ENCODE measurements around the gene CISTR.

The CISTR gene

DNA sequence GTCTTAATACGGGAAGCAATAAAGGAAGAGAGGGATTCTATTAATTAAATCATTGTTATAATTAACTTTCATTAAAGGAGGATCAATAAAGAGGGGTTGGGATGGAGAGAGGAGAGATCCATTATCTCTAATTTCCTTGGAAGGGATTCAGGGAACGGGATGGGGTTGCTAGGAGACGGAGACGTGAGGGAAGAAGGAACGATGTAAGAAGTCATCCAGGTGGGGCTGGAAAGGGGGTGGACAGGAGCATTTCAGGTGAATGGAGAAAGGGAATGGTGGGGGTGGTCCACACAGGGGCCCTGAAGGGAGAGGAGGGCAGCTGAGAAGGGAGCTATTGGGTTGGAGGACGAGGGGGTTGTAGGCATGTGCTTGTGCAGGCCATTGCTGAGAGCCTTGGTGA is 41.7 kb downstream of the CISTR start:
- no peak overlapping the region for H4K91ac ChIP-seq (ENCODE audit: low read depth, low read length, poor library complexity)
- H2BK5ac ChIP-seq (ENCODE audit: low read length): no peak overlapping the region
- no peaks in the 10 kb centered on the region for H3K79me1 ChIP-seq (ENCODE audit: low read depth, low read length)
- no peak for DNase-seq (ENCODE audit: low spot score)
- no peak overlapping the region for H2AFZ ChIP-seq (ENCODE audit: low read length)
- H4K8ac ChIP-seq (ENCODE audit: low read depth, low read length): no peak overlapping the region
- no peak overlapping the region for H3K4me2 ChIP-seq (ENCODE audit: insufficient read depth, low read length, poor library complexity, severe bottlenecking)
- no CpG with 5 or more reads among the region's 6 CpGs for WGBS, 2 donors (ENCODE audit: extremely low coverage in 2 of 2, insufficient read length in 2 of 2, insufficient replicate concordance in 1 of 2)
- H2BK12ac ChIP-seq (ENCODE audit: low read length): no peak overlapping the region
- peaks cover 4 to 10% of the 10 kb centered on the region in 2 donors for H3K4me1 ChIP-seq (ENCODE audit: control insufficient read depth in 2 of 2, insufficient read depth in 1 of 2, low read depth in 1 of 2, low read length in 2 of 2)
- H3K14ac ChIP-seq (ENCODE audit: low read length): no peak overlapping the region
- H2BK120ac ChIP-seq (ENCODE audit: low read depth, low read length): no peak overlapping the region
- no peak overlapping the region for H3K18ac ChIP-seq (ENCODE audit: low read length)
- H3K36me3 ChIP-seq (replicated peaks in 1 of 2; ENCODE audit: control insufficient read depth in 2 of 2, insufficient read depth in 2 of 2, low read length in 2 of 2): no peaks in the 10 kb centered on the region
- no peak overlapping the region for H3K23ac ChIP-seq (ENCODE audit: low read depth, low read length, poor library complexity)
- no peak overlapping the region for H3K9ac ChIP-seq (ENCODE audit: low read depth, low read length, poor library complexity)
- no peaks in the 10 kb centered on the region for H3K9me3 ChIP-seq (replicated peaks in 1 of 2; ENCODE audit: control insufficient read depth in 2 of 2, insufficient read depth in 1 of 2, low read depth in 1 of 2, low read length in 2 of 2)
- H3K4ac ChIP-seq (ENCODE audit: low read length): no peak overlapping the region
- H2BK15ac ChIP-seq (ENCODE audit: low read length): no peak overlapping the region
- no peak overlapping the region for H2AK5ac ChIP-seq (ENCODE audit: low read depth, low read length)
- peaks cover 0 to 24% (median 0%) of the 10 kb centered on the region in 3 experiments for H3K27me3 ChIP-seq (ENCODE audit: control insufficient read depth in 3 of 3, insufficient read depth in 3 of 3, low read depth in 1 of 3, low read length in 3 of 3)
- H3K4me3 ChIP-seq (ENCODE audit: low read length in 2 of 2): no peak overlapping the region
- no peak overlapping the region for H3K27ac ChIP-seq (replicated peaks; ENCODE audit: low read length)

GRCh38 chr12:53709671-53710070 is 42.1 kb downstream of the CISTR start:
- H3K4me1 ChIP-seq (ENCODE audit: control insufficient read depth in 2 of 2, insufficient read depth in 1 of 2, low read depth in 1 of 2, low read length in 2 of 2): peaks cover 4 to 10% of the 10 kb centered on the region in 2 donors
- H3K27ac ChIP-seq (replicated peaks; ENCODE audit: low read length): no peak overlapping the region
- H2BK5ac ChIP-seq (ENCODE audit: low read length): no peak overlapping the region
- no peaks in the 10 kb centered on the region for H3K79me1 ChIP-seq (ENCODE audit: low read depth, low read length)
- H3K4me2 ChIP-seq (ENCODE audit: insufficient read depth, low read length, poor library complexity, severe bottlenecking): no peak overlapping the region
- H3K9me3 ChIP-seq (replicated peaks in 1 of 2; ENCODE audit: control insufficient read depth in 2 of 2, insufficient read depth in 1 of 2, low read depth in 1 of 2, low read length in 2 of 2): no peaks in the 10 kb centered on the region
- H3K9ac ChIP-seq (ENCODE audit: low read depth, low read length, poor library complexity): no peak overlapping the region
- no peak overlapping the region for H2BK12ac ChIP-seq (ENCODE audit: low read length)
- H3K23ac ChIP-seq (ENCODE audit: low read depth, low read length, poor library complexity): no peak overlapping the region
- H3K4ac ChIP-seq (ENCODE audit: low read length): no peak overlapping the region
- H2AK5ac ChIP-seq (ENCODE audit: low read depth, low read length): no peak overlapping the region
- no peak overlapping the region for H2AFZ ChIP-seq (ENCODE audit: low read length)
- H4K8ac ChIP-seq (ENCODE audit: low read depth, low read length): no peak overlapping the region
- H2BK120ac ChIP-seq (ENCODE audit: low read depth, low read length): no peak overlapping the region
- H2BK15ac ChIP-seq (ENCODE audit: low read length): no peak overlapping the region
- DNase-seq (ENCODE audit: low spot score): no peak
- no peak overlapping the region for H3K4me3 ChIP-seq (ENCODE audit: low read length in 2 of 2)
- no peak overlapping the region for H3K14ac ChIP-seq (ENCODE audit: low read length)
- WGBS, 2 donors (ENCODE audit: extremely low coverage in 2 of 2, insufficient read length in 2 of 2, insufficient replicate concordance in 1 of 2): no CpG with 5 or more reads among the region's 4 CpGs
- H3K27me3 ChIP-seq (ENCODE audit: control insufficient read depth in 3 of 3, insufficient read depth in 3 of 3, low read depth in 1 of 3, low read length in 3 of 3): peaks cover 0 to 25% (median 0%) of the 10 kb centered on the region in 3 experiments
- H4K91ac ChIP-seq (ENCODE audit: low read depth, low read length, poor library complexity): no peak overlapping the region
- no peaks in the 10 kb centered on the region for H3K36me3 ChIP-seq (replicated peaks in 1 of 2; ENCODE audit: control insufficient read depth in 2 of 2, insufficient read depth in 2 of 2, low read length in 2 of 2)
- no peak overlapping the region for H3K18ac ChIP-seq (ENCODE audit: low read length)

GRCh38 chr12:53706080-53706479 is 45.7 kb downstream of the CISTR start:
- Histone ChIP-seq H2BK12ac (ENCODE audit: low read length) (no peak overlapping the region), H2BK15ac (ENCODE audit: low read length) (no peak overlapping the region), H3K4me3 (ENCODE audit: low read length in 2 of 2) (no peak overlapping the region), H3K4me1 (ENCODE audit: control insufficient read depth in 2 of 2, insufficient read depth in 1 of 2, low read depth in 1 of 2, low read length in 2 of 2) (peaks cover 0 to 4% of the 10 kb centered on the region in 2 donors), H3K4me2 (ENCODE audit: insufficient read depth, low read length, poor library complexity, severe bottlenecking) (no peak overlapping the region), H2BK5ac (ENCODE audit: low read length) (no peak overlapping the region), H2AFZ (ENCODE audit: low read length) (no peak overlapping the region), H3K18ac (ENCODE audit: low read length) (no peak overlapping the region), H3K23ac (ENCODE audit: low read depth, low read length, poor library complexity) (no peak overlapping the region), H3K27me3 (ENCODE audit: control insufficient read depth in 3 of 3, insufficient read depth in 3 of 3, low read depth in 1 of 3, low read length in 3 of 3) (peaks cover 0 to 56% (median 3%) of the 10 kb centered on the region in 3 experiments), H3K79me1 (ENCODE audit: low read depth, low read length) (no peaks in the 10 kb centered on the region), H3K4ac (ENCODE audit: low read length) (no peak overlapping the region), H3K9ac (ENCODE audit: low read depth, low read length, poor library complexity) (no peak overlapping the region), H4K91ac (ENCODE audit: low read depth, low read length, poor library complexity) (no peak overlapping the region), H4K8ac (ENCODE audit: low read depth, low read length) (no peak overlapping the region), H3K9me3 (replicated peaks in 1 of 2; ENCODE audit: control insufficient read depth in 2 of 2, insufficient read depth in 1 of 2, low read depth in 1 of 2, low read length in 2 of 2) (no peaks in the 10 kb centered on the region), H2BK120ac (ENCODE audit: low read depth, low read length) (no peak overlapping the region), H2AK5ac (ENCODE audit: low read depth, low read length) (no peak overlapping the region), H3K27ac (replicated peaks; ENCODE audit: low read length) (no peak overlapping the region), H3K14ac (ENCODE audit: low read length) (no peak overlapping the region), H3K36me3 (replicated peaks in 1 of 2; ENCODE audit: control insufficient read depth in 2 of 2, insufficient read depth in 2 of 2, low read length in 2 of 2) (no peaks in the 10 kb centered on the region)
- no peak for DNase-seq (ENCODE audit: low spot score)
- no CpG with 5 or more reads among the region's 1 CpG for WGBS, 2 donors (ENCODE audit: extremely low coverage in 2 of 2, insufficient read length in 2 of 2, insufficient replicate concordance in 1 of 2)

DNA sequence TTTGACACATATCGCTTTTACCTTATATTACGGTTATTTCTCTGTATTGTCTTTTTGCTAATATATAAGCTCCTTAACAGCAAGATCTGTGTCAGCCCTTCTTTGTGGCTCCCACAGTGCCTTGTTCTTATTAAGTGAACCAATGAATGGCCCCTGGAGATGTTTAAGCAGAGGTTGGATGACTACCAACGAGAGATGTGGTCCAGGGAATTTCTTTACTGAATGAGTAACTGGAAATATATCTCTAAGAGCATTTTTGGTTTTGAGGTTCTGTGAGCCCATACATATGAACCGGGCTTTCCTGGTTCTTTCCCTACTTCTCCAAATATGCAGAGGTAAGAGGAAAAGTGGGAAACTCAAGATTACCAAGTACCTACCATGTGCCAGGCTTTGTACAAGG is 48.0 kb downstream of the CISTR start:
- no peak overlapping the region for H3K4me2 ChIP-seq (ENCODE audit: insufficient read depth, low read length, poor library complexity, severe bottlenecking)
- no peak overlapping the region for H3K14ac ChIP-seq (ENCODE audit: low read length)
- no peaks in the 10 kb centered on the region for H3K9me3 ChIP-seq (replicated peaks in 1 of 2; ENCODE audit: control insufficient read depth in 2 of 2, insufficient read depth in 1 of 2, low read depth in 1 of 2, low read length in 2 of 2)
- H2AK5ac ChIP-seq (ENCODE audit: low read depth, low read length): no peak overlapping the region
- no peak for DNase-seq (ENCODE audit: low spot score)
- no peak overlapping the region for H3K4ac ChIP-seq (ENCODE audit: low read length)
- no peak overlapping the region for H2BK15ac ChIP-seq (ENCODE audit: low read length)
- H3K4me3 ChIP-seq (ENCODE audit: low read length in 2 of 2): no peak overlapping the region
- WGBS, 2 donors (ENCODE audit: extremely low coverage in 2 of 2, insufficient read length in 2 of 2, insufficient replicate concordance in 1 of 2): no CpG with 5 or more reads among the region's 4 CpGs
- H3K36me3 ChIP-seq (replicated peaks in 1 of 2; ENCODE audit: control insufficient read depth in 2 of 2, insufficient read depth in 2 of 2, low read length in 2 of 2): no peaks in the 10 kb centered on the region
- H2BK12ac ChIP-seq (ENCODE audit: low read length): no peak overlapping the region
- no peak overlapping the region for H3K9ac ChIP-seq (ENCODE audit: low read depth, low read length, poor library complexity)
- no peak overlapping the region for H2BK5ac ChIP-seq (ENCODE audit: low read length)
- H3K18ac ChIP-seq (ENCODE audit: low read length): no peak overlapping the region
- H3K23ac ChIP-seq (ENCODE audit: low read depth, low read length, poor library complexity): no peak overlapping the region
- peaks cover 0 to 73% (median 15%) of the 10 kb centered on the region in 3 experiments for H3K27me3 ChIP-seq (ENCODE audit: control insufficient read depth in 3 of 3, insufficient read depth in 3 of 3, low read depth in 1 of 3, low read length in 3 of 3)
- H3K4me1 ChIP-seq (ENCODE audit: control insufficient read depth in 2 of 2, insufficient read depth in 1 of 2, low read depth in 1 of 2, low read length in 2 of 2): peaks cover 0 to 4% of the 10 kb centered on the region in 2 donors
- no peak overlapping the region for H2BK120ac ChIP-seq (ENCODE audit: low read depth, low read length)
- H2AFZ ChIP-seq (ENCODE audit: low read length): no peak overlapping the region
- no peak overlapping the region for H4K91ac ChIP-seq (ENCODE audit: low read depth, low read length, poor library complexity)
- H3K27ac ChIP-seq (replicated peaks; ENCODE audit: low read length): no peak overlapping the region
- H3K79me1 ChIP-seq (ENCODE audit: low read depth, low read length): peaks cover 2% of the 10 kb centered on the region
- no peak overlapping the region for H4K8ac ChIP-seq (ENCODE audit: low read depth, low read length)

Data from neuronal stem cell (in vitro differentiated cells).